Measurements from ENCODE around the gene PRKAA1.
"Not testable (repeated sequence)": the region's sequence is repeated elsewhere in the genome, so short reads cannot be mapped to it uniquely, and the experiment has no call there.

- not testable (repeated sequence) for TF ChIP-seq CTCF (conservative IDR thresholded peaks at IDR 0.05); ZFX (IDR thresholded peaks at IDR 0.05)
Measured at GRCh38 chr5:40710575-40710974, 87.6 kb downstream of the PRKAA1 start.
